OCI-LY7 (cell line): ENCODE measurements around the gene CDYL. TPM values are rescaled to one million over a fixed set of nuclear protein-coding genes. Genes with fewer than 3 reads are reported as not detected.

Experiments
- BruUV-seq: library from RNA; stranded (reverse); fragments of 400-500 nt; replicated peaks from 2 replicates; lab custom pipeline; 2021; lab: Mats Ljungman, UMichigan
- CTCF ChIA-PET: fragments of 300-600 bp; sonication (Branson Sonifier 250); formaldehyde crosslinking; loops from one replicate; lab custom pipeline; 2022; ENCODE audit warnings: antibody characterized with exemption; ENCODE audit not compliant: unreplicated experiment; lab: Charles Lee
- POLR2A ChIA-PET: fragments of 300-600 bp; sonication (Branson Sonifier 250); formaldehyde crosslinking; loops from one replicate; lab custom pipeline; 2022; ENCODE audit warnings: antibody characterized with exemption; lab: Charles Lee
- DNase-seq: peaks from one replicate; pipeline ENCODE4 v3.0.0-alpha.2; 2015; ENCODE audit warnings: low spot score
- H2AFZ ChIP-seq: fragments of 200-600 bp; sonication (generic), shearing (Covaris generic); 2 replicates; pipeline ENCODE4 v1.6.1; 2014; ENCODE audit warnings: mild to moderate bottlenecking, antibody characterized with exemption, low read length, moderate library complexity
- H3K27ac ChIP-seq: fragments of 200-600 bp; sonication (generic); 2 replicates; pipeline ENCODE4 v1.5.1; 2014; ENCODE audit warnings: mixed run types, low read depth, mild to moderate bottlenecking, moderate library complexity, low read length, inconsistent platforms; ENCODE audit not compliant: poor library complexity, severe bottlenecking
- H3K36me3 ChIP-seq: fragments of 200-600 bp; sonication (generic); 2 replicates; pipeline ENCODE4 v1.6.1; 2014; ENCODE audit warnings: mild to moderate bottlenecking, antibody characterized with exemption, low read length, moderate library complexity, mixed read lengths; ENCODE audit not compliant: insufficient read depth
- H3K4me1 ChIP-seq: fragments of 200-600 bp; sonication (generic); 2 replicates; pipeline ENCODE4 v1.5.1; 2014; ENCODE audit warnings: mild to moderate bottlenecking, low read length; ENCODE audit not compliant: insufficient read depth, poor library complexity, severe bottlenecking
- H3K4me2 ChIP-seq: fragments of 200-600 bp; sonication (generic); 2 replicates; pipeline ENCODE4 v1.6.1; 2014; ENCODE audit warnings: mild to moderate bottlenecking, low read length
- H3K4me3 ChIP-seq: fragments of 200-600 bp; sonication (generic); 2 replicates; pipeline ENCODE4 v1.5.1; 2014; ENCODE audit warnings: mild to moderate bottlenecking, low read depth, low read length; ENCODE audit not compliant: poor library complexity, severe bottlenecking
- H3K79me2 ChIP-seq: fragments of 200-600 bp; sonication (generic); 2 replicates; pipeline ENCODE4 v1.6.1; 2016; ENCODE audit warnings: low read depth, mild to moderate bottlenecking, low read length, moderate library complexity, mixed read lengths; ENCODE audit not compliant: insufficient read depth
- H3K9me2 ChIP-seq: fragments of 200-600 bp; sonication (generic); 2 replicates; pipeline ENCODE4 v1.6.1; 2016; ENCODE audit warnings: mild to moderate bottlenecking, low read length, mixed read lengths; ENCODE audit not compliant: insufficient read depth
- H3K9me3 ChIP-seq: fragments of 200-600 bp; sonication (generic); 2 replicates; pipeline ENCODE4 v1.6.1; 2014; ENCODE audit warnings: mild to moderate bottlenecking, mixed run types, low read length, mixed read lengths
- H4K20me1 ChIP-seq: fragments of 200-600 bp; sonication (generic); 2 replicates; pipeline ENCODE4 v1.6.1; 2014; ENCODE audit warnings: mild to moderate bottlenecking, antibody characterized with exemption, low read length, moderate library complexity, mixed read lengths; ENCODE audit not compliant: insufficient read depth
- CTCF ChIP-seq: fragments of 200-600 bp; sonication (generic); conservative IDR thresholded peaks from 2 replicates; pipeline ENCODE4 v1.5.1; 2014; ENCODE audit warnings: mild to moderate bottlenecking, antibody characterized with exemption, low read length, moderate library complexity, mixed read lengths
- EZH2phosphoT487 ChIP-seq: fragments of 200-600 bp; sonication (generic); IDR thresholded peaks from 2 replicates; pipeline ENCODE4 v1.6.1; 2018; ENCODE audit warnings: low read depth, borderline replicate concordance, mild to moderate bottlenecking, mixed run types, antibody characterized with exemption, low read length, moderate library complexity, mixed read lengths
- intact Hi-C: fragments of 100-400 bp; cut with micrococcal nuclease; formaldehyde crosslinking; loops from one replicate; pipeline ENCODE4 v1.10.0; 2022; ENCODE audit not compliant: unreplicated experiment
- total RNA-seq, 2 experiments: library from RNA; depleted of rRNA in 1 of 2; stranded (reverse); fragments of >200 nt in 1 of 2; shearing (Covaris generic) in 1 of 2; gene quantifications; 2 replicates each; pipeline ENCODE4 v1.2.3, GENCODE V29; 2014 to 2022

CDYL gene
- total RNA-seq, 2 experiments from 2014 or later: 33.6 to 76.4 TPM

GRCh38 chr6:4883298-4883697, 107.1 kb downstream of the CDYL start:
- Histone ChIP-seq H2AFZ (no peak overlapping the region), H3K4me1 (peaks cover 90% of the 10 kb centered on the region), H3K27ac (no peak overlapping the region), H3K36me3 (no peaks in the 10 kb centered on the region), H3K9me3 (no peaks in the 10 kb centered on the region; the same call in 1 of the 2 replicates), H3K79me2 (peaks cover 97% of the 10 kb centered on the region), H3K4me3 (no peak overlapping the region), H4K20me1 (no peaks in the 10 kb centered on the region), H3K4me2 (peak overlapping the region; percentile 77), H3K9me2 (no peaks in the 10 kb centered on the region)
- POLR2A ChIA-PET: interaction anchor here (1.3 to 2.8 kb wide), 4 partner anchors 11 to 75 kb away, joined by 3 to 12 read pairs (median 6); no protein-coding TSS in a partner anchor
- CTCF ChIA-PET: interaction anchor here (0.8 kb wide), 1 partner anchor 9 kb away, joined by 3 read pairs; no protein-coding TSS in a partner anchor
- TF ChIP-seq CTCF (no peak), EZH2phosphoT487 (no peak)
- no TSS peak for BruUV-seq
- intact Hi-C loops: loop anchor here (5.0 to 10.0 kb wide), 2 partner anchors 81 to 858 kb away; a partner anchor contains a TSS
- DNase-seq: no peak

- Histone ChIP-seq H2AFZ (no peak overlapping the region; the same call in 1 of the 2 replicates), H3K79me2 (peaks cover 100% of the 10 kb centered on the region), H3K4me1 (peaks cover 83% of the 10 kb centered on the region), H3K9me2 (no peaks in the 10 kb centered on the region), H3K9me3 (no peaks in the 10 kb centered on the region; the same call in 1 of the 2 replicates), H3K36me3 (no peaks in the 10 kb centered on the region), H4K20me1 (no peaks in the 10 kb centered on the region), H3K27ac (peak overlapping the region; percentile 86), H3K4me3 (peak overlapping the region; percentile 46), H3K4me2 (peak overlapping the region; percentile 77)
- no peak for DNase-seq
- ChIA-PET POLR2A (interaction anchor here (0.7 to 2.8 kb wide), 17 partner anchors 9 to 95 kb away, joined by 3 to 12 read pairs (median 4); no protein-coding TSS in a partner anchor), CTCF (no interaction called here)
- BruUV-seq: no TSS peak
- intact Hi-C loops: loop anchor here (5.0 to 10.0 kb wide), 3 partner anchors 82 to 1123 kb away; partner anchors contain the start of gene NRN1
- no peak for TF ChIP-seq CTCF
Measured at GRCh38 chr6:4884646-4885340, 108.6 kb downstream of the CDYL start.
